ENCODE measurements around the gene ARL13B.
"Not testable (repeated sequence)": the region's sequence is repeated elsewhere in the genome, so short reads cannot be mapped to it uniquely, and the experiment has no call there.

ARL13B gene

DNA sequence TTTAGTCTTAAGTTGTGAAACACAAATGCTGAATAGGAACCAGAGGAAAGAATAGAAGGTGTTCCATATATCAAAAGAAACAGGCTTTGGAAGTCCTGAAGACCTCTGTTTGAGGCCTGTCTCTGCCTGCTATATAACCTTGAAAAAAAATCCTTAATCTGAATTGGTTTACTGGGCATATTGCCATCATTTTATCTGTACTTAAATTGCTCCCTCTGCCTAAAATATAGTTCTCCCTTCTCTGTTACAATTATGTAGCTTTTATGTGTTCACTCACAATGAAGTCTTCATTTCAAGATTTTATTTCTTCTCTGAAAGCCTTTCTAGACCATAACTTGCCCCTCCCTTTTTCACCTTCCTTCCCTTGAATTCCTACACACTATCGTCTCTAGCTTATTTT is 21.2 kb downstream of the ARL13B start:
- no peak for DNase-seq (ENCODE audit: low spot score)

DNA sequence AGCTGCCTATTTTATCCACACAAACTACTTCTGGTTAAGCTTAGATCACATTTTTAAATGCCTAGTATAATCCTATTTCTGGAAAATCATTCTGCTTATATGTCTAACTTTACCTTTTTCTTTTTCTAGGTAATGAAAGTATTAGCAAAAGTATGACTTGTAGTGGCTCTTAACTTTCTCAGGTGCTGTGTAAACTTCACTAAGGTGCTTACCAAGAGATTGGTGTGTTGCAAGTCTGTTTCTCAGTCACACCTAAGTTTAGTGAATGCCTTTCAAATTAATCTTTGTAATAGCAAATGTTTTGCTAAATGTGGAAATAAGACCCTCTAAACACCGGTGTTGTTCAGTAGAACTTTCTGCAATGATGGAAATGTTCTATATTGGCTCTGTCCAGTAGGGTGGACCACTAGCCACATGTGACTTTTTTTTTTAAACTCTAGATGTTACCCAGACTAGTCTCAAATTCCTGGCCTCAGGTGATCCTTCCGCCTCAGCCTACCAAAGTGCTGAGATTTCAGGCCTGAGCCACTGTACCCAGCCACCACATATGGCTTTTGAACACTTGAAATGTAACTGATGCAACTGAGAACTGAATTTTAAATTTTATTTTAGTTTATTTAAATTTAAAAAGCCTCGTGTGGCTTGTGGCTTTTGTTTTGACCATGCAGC is 22.0 kb downstream of the ARL13B start:
- DNase-seq (ENCODE audit: low spot score), result no peak

DNA sequence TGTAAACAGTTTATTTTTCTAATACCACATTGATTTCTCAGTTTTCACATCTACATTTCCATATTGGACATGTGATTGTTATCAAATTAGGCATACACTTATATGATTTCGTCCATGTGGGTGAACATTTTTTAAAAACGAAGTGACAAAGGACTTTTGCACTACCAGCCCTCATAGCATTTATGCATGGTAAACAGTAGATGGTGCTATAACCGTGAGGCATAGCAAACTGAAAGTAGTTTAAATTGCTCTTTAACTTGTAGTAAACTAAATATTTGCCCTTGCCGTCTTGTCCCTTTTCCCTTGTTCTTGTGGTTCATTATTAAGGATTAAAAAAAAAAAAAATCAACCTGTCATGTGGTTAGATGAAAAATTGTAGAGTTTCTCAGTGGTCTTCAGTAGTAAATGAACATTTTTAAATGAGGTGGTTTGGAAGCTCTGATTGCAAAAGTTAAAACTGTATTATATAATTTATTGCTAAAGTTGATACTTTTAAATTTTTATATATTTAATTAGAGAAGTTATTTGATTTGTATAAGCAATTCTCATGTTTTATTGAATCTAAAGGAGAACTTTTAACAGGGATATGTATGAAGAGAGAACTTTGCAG is 24.5 kb downstream of the ARL13B start:
- peak; percentile 68 for DNase-seq (ENCODE audit: low spot score)

DNA sequence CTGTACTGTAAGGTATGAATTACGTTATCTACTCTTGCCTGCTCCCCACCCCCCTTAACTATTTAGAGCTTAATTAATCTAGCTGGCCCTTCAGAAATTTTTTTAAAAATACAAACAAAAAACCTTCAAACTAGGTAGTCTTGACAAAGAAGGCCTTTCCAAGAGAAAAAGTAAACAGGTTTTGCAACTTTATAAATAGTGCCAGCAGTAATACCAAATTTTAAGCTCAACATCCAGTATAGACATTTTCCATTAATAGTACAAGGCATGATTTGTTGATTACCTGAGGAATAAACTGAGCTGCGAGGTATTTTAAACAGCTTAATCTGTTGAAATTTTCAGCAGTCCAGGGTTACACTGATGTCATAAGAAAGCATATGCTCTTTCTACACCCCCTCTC is 28.3 kb downstream of the ARL13B start:
- DNase-seq (ENCODE audit: low spot score), result no peak

DNA sequence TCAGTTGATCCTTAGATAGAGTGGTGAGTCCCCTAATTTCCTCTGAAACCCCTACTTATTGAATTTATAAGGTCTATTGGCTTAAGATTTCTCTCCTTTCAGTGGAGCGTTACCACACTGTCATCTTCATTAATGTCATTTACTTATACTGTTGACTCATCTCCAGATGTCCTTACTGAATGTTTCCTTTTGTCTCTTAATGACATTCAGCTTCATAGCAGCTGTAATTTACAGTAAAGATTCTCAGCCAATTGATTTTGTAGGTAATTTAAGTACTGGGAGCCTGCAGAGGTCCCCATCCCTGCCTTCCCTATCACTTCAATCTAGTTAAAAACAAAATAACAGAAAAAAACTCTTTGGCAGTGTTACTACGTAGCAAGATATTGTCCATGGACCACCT is 29.7 kb downstream of the ARL13B start:
- no peak for DNase-seq (ENCODE audit: low spot score)

DNA sequence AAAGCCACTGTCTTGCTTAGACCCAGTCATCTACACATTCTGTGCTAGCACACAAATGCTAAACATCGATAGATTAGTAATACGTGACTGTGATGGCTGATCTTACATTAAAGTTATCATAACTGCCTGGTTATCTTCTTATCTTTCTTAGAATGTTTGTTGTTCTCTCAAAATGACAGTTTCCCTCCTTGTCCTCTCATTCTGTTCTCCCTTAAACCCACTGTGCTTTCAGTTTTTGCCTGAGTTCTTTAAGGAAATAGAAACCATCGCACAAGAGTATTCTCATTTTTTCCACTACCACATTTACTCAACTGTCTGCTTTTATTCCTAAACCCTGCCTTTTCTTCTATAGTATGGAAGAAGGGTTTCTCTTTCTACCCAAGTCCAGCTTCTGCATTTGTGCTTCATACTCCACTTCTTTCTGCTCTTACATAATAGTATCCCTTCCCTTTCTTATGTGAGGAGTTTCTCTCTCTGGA is 31.3 kb downstream of the ARL13B start:
- DNase-seq (ENCODE audit: low spot score), result no peak

DNA sequence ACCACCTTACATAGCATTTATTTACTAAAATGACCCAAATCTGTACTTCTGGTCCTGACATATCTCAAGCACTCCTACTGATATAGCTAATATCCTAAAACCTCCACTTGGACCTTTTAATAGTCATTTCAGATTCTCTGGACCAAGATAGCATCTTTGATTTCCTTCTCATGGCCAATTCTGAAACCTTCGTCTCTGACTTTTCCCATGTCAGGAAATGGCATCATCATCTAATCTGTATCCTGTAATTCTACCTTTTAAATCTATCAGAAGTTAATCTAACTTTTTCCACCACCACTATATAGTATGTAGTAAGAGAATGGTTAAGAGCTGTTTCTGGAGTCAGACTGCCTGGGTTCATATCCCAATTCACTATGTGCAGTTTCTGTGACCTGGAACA is 32.2 kb downstream of the ARL13B start:
- no peak for DNase-seq (ENCODE audit: low spot score)

DNA sequence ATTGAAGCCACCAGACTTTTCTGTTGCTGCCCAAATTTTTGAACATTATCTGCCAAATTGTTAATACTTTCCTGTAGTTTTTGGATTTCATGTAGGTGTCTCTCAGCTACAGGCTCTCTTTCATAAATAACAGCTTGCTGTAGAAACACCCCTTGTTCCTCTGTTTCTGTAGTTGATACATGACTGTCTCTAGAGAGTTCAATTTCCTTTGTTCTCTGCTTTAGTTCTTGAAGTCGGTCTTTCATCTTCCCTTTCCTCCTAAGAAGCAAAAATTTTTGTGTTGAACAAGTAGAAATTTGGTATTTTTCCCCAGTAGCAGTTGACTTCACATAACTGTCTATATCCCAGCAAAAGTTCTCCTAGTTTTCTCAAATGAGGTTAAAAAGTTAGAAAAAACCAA is 35.1 kb downstream of the ARL13B start:
- DNase-seq (ENCODE audit: low spot score), result no peak

DNA sequence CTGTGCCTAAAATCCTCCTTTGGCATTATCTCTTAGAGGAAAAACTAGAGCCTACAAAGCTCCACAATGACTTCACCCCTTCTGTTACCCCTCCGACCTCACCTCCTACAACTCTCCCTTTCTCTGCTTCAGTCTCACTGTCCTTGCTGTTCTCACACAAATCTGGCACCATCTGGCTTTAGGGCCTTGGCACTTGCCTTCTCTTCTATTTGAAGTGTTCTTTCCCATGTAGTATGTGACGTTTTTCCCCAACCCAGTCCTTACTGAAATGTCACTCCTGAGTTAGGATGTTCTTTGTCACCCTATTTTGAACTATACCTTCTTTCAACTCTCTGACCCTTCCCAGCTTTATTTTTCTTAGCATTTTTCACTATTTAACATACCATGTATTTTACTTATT is 39.7 kb downstream of the ARL13B start:
- no peak for DNase-seq (ENCODE audit: low spot score)

DNA sequence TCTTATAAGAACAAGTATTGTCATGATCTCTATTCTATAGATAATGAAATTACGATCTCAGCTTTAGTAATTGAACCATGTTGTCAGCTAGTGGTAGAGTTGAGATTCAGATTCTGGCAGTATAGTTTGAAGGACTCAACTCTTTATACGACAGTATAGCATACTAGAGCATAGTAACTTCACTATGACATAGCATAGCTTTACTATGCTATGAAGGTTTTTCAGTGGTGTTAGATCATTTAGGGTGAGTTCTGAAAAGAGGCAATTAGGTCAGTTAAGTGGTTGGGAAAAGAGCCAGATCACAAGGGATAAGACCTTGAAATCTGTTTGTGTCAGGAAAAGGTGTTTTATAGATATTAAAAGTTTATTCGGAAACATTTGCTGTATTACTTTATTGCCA is 40.3 kb downstream of the ARL13B start:
- no peak for DNase-seq (ENCODE audit: low spot score)

DNA sequence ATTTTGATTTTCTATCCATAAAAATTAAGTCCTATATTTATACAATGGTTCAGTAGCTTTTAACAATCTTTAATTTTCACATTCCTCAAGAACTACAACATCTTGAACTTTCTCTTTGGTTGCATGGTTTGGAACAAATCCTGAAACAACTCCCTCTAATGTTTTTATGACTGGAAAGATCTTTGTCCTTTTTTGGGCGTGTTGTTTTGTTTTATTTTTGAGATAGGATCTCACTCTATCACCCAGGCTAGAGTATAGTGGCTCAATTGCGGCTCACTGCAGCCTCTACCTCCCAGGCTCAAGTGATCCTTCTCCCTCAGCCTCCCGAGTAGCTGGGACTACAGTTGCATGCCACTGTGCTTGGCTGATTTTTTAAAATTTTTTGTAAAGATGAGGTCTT is 44.4 kb downstream of the ARL13B start:
- no peak for DNase-seq (ENCODE audit: low spot score)

DNA sequence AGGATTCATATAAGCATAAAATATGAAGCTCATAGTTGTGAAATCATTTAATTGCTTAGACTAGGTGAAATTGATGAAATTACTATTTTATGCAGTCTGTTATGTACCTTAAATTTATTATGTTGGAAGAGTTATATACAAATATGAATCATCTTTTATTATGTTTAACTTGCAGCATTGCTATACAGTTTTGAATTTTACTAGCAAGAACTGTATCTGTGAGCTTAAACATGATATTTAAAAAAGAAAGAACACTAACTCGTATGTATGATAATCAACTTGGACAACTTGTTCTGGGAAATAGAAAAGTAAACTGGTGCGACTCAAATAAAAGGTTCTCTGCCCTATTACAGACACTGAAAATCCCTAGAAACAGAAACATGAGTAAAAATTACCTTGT is 46.7 kb downstream of the ARL13B start:
- DNase-seq (ENCODE audit: low spot score), result no peak

DNA sequence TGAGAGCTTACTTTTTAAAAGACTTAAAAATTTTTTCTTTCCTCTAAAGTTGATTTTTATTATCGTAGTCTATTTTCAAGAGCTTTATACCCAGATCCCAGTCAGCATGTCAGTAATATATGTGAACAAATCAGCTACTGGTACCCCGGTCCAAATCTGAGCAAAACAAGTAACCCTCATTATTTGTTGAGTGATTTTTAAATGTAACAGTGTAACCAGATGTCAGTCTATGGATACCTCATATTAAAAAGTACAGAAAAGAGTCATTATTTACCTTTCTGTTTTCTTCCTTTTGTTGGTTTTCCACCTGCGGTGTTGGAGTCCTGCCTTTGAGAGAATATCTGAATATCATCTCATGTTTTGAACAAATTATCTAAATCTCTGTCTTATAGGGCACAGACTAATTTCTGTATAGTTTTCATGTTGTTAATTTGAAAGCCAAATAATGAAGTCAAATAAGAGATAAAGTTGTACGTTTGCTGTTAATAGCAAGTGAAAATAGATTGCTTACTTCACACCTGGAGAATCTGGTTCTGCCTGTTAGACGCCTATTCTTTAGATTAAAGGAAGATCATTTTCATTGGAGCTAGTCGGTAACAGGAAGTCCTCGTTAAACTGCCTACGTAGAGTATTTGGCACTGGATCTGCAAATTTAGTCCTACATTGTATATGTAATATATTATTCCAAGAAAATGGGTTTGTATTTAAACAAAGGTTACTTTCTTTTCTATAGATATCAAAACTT is 48.3 kb downstream of the ARL13B start, which contains the start of gene STX19:
STX19 (minus strand) TSS at position 505 of the 745 bp plus-strand sequence. CDS start 13,328 bp downstream, outside the sequence.
- DNase-seq (ENCODE audit: low spot score), result no peak

DNA sequence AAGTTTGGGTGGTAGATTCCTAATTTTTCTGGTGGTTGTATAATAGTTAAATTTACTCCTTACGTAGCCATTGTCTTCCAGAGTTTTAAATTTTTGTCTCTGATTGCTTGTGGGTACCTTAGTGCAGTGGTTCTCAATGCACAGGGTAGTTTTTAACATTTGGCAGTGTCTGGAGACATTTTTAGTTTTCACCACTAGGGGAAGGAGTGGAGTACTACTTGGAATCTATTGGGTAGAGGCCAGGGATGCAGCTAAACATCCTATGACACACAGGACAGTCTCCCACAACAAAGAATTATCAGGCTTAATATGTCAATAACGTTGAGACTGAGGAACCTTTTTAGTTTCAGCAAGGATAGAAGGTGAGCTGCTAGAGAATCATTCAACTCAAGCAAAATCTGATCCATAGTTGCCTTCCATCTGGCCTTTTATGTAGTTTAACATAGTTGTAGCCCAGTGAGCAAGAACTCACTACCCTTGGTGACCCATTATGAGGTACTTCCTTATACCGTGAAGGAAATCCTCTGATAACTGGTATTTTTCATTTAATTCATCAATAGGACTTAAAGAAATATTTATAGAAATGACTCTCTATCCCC is 57.1 kb downstream of the ARL13B start:
- peak; percentile 26 for DNase-seq (ENCODE audit: low spot score)

DNA sequence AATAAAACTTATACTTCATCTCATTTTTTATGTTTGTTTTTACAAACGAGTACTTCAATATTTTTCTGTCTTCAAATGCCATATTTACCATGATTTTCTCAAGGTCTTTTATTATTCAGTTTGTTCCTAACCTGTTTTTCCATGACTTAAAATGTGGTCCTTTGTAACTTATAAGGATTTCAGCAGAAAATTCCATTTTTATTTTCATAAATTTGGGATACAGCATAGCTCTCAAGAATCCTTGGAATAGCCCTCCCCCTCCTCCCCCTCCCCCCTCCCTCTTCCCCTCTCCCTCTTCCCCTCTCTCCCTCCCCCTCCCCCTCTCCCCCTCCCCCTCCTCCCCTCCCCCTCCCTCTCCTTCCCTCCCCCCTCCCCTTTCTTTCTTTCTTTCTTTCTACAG is 63.3 kb downstream of the ARL13B start:
- no peak for DNase-seq (ENCODE audit: low spot score)

DNA sequence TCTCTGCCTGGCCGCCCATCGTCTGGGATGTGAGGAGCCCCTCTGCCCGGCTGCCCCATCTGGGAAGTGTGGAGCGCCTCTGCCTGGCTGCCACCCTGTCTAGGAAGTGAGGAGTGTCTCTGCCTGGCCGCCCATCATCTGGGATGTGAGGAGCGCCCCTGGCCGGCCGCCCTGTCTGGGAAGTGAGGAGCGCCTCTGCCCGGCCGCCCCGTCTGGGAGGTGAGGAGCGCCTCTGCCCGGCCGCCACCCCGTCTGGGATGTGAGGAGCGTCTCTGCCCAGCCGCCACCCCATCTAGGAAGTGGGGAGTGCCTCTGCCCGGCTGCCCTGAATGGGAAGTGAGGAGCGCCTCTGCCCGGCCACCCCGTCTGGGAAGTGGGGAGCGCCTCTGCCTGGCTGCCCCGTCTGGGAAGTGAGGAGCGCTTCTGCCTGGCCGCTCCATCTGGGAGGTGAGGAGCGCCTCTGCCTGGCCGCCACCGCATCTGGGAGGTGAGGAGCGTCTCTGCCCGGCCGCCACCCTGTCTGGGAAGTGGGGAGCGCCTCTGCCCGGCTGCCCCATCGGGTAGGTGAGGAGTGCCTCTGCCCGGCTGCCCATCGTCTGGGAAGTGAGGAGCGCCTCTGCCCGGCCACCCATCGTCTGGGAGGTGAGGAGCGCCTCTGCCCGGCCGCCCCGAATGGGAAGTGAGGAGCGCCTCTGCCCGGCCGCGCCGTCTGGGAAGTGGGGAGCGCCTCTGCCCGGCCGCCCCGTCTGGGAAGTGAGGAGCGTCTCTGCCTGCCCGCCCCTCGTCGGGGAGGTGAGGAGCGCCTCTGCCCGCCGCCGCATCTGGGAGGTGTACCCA is 64.4 kb downstream of the ARL13B start:
- DNase-seq (ENCODE audit: low spot score), result not testable (repeated sequence)

DNA sequence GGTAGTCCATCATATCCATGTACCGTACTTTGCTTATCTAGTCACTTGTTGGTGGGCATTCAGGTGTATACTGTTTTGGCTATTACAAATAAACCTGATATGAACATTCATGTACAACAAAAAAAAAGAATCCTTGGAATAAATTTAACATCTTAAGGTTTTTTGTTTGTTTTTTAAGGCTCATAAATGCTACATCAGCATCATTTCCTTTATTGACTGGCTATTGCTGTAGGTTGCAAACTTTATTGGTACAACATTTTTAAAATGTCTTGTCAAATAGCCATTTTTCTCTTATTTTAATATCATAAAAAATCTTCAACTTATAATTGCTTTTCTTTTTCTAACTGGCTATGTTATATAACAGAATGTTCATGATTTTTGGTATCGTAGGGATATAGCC is 66.6 kb downstream of the ARL13B start:
- DNase-seq (ENCODE audit: low spot score), result no peak

DNA sequence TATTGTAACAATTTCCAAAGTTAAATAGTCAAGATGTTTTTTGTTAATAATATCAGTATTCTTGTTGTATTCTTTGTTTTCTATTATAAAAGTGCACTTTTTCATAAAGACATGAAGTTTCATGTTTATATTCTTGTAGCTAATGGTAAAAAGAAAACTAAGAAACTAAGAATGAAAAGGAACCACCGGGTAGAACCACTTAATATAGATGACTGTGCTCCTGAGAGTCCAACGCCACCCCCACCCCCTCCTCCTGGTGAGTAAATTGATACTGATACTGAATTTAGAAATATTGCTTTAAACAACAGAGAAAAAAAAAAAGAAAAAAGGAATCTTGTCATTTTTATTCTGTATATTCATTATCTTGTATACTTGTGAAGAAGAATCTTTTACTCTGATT is 69.3 kb downstream of the ARL13B start:
- DNase-seq (ENCODE audit: low spot score), result no peak

DNA sequence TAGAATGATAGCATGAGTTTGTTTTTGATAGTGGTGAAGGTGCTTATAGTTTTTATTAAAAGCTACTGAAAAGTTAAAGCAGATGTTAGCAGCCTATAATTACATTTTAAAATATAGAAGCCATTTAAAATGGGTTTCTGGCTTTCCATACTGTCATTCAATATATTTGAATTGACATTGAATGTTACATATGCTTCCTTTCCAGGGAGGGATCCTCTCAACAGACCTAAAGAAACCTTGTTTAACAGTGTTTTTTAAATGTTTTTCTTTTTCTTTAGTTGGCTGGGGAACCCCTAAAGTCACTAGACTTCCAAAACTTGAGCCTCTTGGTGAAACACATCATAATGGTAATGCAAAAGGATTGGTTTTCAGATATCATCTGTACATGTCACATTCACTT is 70.6 kb downstream of the ARL13B start:
- no peak for DNase-seq (ENCODE audit: low spot score)

DNA sequence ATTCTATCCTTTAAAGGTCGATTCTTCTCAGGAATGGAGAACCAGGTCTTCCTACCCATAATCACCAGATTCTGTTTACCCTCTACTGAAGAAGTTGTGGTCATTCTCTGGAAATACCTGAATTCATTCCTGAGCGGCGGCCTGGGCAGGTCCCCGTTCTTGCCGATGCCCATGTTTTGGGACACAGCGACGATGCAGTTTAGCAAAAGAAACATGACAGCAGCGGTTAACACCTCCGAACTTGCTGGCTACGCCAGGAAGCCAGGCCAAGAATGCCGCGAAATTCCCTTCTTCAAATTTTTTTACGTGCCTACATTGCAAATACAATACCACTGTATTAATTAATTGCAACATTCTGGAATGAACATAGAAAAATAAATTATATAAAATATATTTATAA is 81.3 kb downstream of the ARL13B start:
- no peak for DNase-seq (ENCODE audit: low spot score)

DNA sequence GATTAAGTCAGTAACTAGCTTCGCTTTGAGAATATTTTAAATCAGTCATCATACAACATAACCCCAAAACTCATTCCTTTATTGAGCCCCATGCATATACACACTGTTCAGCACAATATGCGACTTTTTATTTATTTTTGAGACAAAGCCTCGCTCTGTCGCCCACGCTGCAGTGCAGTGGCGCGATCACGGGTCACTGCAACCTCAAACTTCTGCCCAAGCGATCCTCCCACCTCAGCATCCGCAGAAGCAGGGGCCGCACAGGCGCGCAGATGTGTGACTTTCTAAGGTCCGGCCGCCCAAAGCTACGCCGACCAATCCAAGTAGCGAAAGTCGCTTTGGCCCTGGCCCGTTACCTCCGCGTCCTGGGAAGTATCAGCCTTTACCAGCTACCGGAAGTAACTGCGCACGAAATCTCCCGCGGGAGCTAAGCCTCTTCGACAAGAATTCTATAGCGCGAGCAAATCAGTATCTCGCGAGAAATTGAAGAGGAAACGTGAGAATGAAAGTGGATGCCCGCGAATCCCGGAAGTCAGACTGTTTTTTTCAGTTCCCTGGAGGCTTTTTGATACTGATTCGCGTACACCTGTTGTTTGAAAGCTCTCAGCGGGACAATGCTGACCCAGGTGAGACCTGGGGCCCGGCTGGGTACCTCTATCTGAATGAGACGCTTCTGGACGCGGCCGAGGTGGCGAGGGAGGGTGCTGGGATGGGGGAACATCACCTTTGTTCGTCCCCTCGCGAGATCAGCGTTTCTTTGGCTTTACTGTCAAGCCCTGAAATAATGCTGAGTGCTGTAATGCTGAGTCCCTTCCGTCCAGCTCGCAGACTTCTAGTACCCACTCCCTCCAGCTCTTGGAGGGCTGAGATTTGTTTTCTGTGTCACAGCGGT is 82.8 kb downstream of the ARL13B start, which contains the start of the genes DHFR2 and NSUN3:
DHFR2 (minus strand) TSS at position 404 of the 892 bp plus-strand sequence. CDS start 1,405 bp downstream, outside the sequence.
NSUN3 (plus strand) TSS at position 549 of the 892 bp plus-strand sequence; CDS start at position 615, 66 bp downstream.
- peak; percentile 97 for DNase-seq (ENCODE audit: low spot score)
